OCI-LY1 (cell line): ENCODE data around the gene ZDHHC1.

Source experiments
- EZH2 ChIP-seq: fragments of 200-600 bp; sonication (generic), shearing (Covaris generic); IDR thresholded peaks from 2 replicates; pipeline ENCODE4 v1.8.0; 2017; ENCODE audit warnings: borderline replicate concordance, mixed run types, mild to moderate bottlenecking, antibody characterized with exemption, low read length, moderate library complexity, mixed read lengths
- TF ChIP-seq, protein P1 (sequence below): fragments of 200-600 bp; sonication (generic), shearing (Covaris generic); IDR thresholded peaks from 2 replicates; pipeline ENCODE4 v1.5.1; 2017; ENCODE audit warnings: mild to moderate bottlenecking, antibody characterized with exemption, low read length, moderate library complexity, mixed read lengths

DNA sequence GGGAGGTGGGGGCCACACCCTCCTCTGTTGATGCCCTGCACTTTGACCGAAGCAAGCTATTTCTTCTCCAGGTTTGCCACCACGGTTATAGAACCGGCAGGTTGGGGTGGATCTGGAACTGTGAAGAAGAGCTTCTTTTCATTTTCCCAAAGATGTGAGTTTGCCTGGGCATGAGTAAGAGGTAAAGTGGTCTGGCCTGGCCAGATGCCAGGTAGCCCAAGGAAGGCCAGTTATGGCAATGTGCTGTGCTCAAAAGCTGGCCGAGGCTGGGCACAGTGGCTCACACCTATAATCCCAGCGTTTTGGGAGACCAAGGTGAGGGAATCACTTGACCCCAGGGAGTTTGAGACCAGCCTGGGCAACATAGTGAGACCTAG lies 46.0 kb upstream of the ZDHHC1 start:
- TF ChIP-seq, protein P1, sequence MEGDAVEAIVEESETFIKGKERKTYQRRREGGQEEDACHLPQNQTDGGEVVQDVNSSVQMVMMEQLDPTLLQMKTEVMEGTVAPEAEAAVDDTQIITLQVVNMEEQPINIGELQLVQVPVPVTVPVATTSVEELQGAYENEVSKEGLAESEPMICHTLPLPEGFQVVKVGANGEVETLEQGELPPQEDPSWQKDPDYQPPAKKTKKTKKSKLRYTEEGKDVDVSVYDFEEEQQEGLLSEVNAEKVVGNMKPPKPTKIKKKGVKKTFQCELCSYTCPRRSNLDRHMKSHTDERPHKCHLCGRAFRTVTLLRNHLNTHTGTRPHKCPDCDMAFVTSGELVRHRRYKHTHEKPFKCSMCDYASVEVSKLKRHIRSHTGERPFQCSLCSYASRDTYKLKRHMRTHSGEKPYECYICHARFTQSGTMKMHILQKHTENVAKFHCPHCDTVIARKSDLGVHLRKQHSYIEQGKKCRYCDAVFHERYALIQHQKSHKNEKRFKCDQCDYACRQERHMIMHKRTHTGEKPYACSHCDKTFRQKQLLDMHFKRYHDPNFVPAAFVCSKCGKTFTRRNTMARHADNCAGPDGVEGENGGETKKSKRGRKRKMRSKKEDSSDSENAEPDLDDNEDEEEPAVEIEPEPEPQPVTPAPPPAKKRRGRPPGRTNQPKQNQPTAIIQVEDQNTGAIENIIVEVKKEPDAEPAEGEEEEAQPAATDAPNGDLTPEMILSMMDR, result no peak
- no peak for TF ChIP-seq EZH2
